Fibroblast of skin of scalp (primary cell): ENCODE measurements around the gene ESRP2. TPM values are rescaled to one million over a fixed set of nuclear protein-coding genes. Genes with fewer than 3 reads are reported as not detected.

Source experiments
- DNase-seq: peaks from one replicate; pipeline ENCODE4 v3.0.0-alpha.2; 2013
- polyA plus RNA-seq, 2 experiments: library from polyadenylated mRNA; unstranded; fragments of 120-200 nt; gene quantifications; one replicate each; pipeline ENCODE4 v1.2.1, GENCODE V29; 2013; ENCODE audit not compliant: insufficient read length in 2 of 2

ESRP2 gene
- 0.10 TPM for polyA plus RNA-seq (2013, experiment 1 of 2; ENCODE audit: insufficient read length)
- 0.64 TPM for polyA plus RNA-seq (2013, experiment 2 of 2; ENCODE audit: insufficient read length)

- DNase-seq = no peak
These were observed at the start of gene ESRP2 for GRCh38 chr16:68235887-68236136. ESRP2 (minus strand) TSS chr16:68236127; CDS start chr16:68236045, 82 bp downstream.

- no peak for DNase-seq
These were observed 49.8 kb upstream of the ESRP2 start for GRCh38 chr16:68285683-68286082.

- no peak for DNase-seq
These were observed 48.9 kb upstream of the ESRP2 start for GRCh38 chr16:68284847-68285246.

- no peak for DNase-seq
These were observed 48.1 kb upstream of the ESRP2 start for GRCh38 chr16:68283801-68284598.

DNA sequence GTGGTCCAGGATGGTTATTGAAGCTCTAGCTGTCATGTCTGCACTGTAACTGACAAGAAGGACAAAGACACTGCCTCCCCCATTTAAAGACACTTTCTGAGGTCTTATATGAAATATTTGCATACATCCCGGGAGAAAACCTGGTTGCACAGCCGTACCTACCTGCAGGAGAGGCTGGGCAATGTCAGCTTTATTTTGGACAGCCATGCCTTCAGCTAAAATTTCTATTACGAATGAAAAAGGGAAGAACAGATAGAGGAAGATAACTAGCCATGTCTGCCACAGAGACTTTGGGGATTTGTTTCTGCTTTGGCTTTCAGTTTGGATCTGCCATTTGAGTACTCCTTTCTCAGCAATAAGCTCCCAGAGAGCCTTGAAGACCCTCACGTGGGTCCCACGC lies 47.4 kb upstream of the ESRP2 start:
- DNase-seq = no peak

- no peak for DNase-seq
These were observed 46.1 kb upstream of the ESRP2 start for GRCh38 chr16:68282064-68282452.

DNA sequence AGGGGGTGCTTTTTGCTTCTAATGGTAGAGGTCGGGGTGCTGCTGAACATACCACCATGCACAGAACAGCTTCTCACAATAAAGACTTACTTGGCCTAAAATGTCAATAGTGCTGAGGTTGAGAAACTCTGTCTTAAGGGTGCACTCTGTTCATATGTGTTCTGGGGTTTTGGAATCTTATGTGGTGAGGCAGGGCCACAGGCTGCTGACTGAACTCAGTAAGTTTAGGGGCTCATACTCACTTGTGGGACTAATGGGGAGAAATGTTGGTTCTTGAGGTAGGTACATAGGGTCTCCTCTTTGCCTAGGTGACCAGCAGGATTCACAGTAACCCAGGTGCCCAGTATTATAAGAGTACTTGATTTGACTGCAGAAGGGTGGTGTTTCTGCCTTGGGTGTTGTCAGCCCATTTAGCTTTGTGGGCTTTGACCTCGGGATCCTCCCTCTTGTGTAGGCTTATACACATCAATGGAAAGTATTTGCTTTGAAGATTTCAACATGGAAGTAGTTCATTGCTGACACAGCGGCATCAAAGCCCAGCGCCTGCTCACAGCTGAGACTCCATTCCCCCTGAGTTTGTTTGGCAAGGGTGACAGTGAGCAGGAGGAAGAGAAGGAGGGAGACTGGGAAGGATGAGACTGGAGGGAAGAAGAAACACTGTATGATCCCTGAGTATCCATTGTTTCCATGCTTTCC lies 45.6 kb upstream of the ESRP2 start:
- DNase-seq = no peak

GRCh38 chr16:68279726-68280558 lies 44.0 kb upstream of the ESRP2 start:
- no peak for DNase-seq

- no peak for DNase-seq
These were observed 40.3 kb upstream of the ESRP2 start for GRCh38 chr16:68276223-68276622.

DNA sequence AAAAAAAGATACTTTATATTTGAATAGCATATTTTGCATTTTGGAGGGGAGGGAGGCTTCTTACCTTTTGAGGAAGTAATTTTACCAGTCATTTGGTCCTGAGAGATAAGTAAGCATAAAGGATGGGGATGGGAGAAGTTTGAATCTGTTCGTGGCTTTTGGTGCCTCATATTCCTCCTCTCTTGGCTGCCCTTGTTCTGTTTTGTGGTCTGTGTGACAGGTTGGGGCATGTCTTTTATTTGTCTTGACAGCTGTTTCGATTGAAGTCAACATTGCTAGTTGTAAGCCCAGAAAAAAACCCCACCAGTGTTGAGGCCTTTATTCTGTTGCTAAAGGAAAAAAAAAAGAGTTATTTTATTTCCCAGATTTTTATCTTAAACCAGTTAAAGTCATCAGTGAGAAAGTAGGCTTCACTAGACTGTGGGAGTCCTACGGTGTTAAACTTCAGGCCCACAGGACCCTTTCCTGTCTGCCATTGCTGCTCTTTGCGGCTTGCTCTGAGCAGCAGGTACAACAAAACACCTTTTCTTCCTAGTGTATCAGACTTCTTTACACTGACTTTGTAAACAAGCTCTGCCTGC lies 39.8 kb upstream of the ESRP2 start:
- no peak for DNase-seq

GRCh38 chr16:68274441-68274840 lies 38.5 kb upstream of the ESRP2 start:
- DNase-seq = no peak

DNA sequence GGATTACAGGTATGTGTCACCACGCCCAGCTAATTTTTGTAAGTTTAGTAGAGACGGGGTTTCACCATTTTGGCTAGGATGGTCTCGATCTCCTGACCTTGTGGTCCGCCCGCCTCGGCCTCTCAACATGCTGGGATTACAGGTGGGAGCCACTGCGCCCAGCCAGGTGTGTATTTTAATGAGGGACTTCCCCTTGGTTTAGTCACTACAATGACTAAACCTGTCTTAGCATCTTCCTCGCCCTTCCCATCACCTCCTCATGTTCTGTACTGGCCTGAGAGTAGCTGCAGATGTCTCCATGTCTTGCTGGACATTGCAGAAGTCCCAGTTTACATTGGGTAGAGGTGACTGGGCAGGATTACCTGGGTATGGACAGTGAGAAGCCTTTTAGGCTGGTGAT lies 38.0 kb upstream of the ESRP2 start:
- DNase-seq = no peak

DNA sequence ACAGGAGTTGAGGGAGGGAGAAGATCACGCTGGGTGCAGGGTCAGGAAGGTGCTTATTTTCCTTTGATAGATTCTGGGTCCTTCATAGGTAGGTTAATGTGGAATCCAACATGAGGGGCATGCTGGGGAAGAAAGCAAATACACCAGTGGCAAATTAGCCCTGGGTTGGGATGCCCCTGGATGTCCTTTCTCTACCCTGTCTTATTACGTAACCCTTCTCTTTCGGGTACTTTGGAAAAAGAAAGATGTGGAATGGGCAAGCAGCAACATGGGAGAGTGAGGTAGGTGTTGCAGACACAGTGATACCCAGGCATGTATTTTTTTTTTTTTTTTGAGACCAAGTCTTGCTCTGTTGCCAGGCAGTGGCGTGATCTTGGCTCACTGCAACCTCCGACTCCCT lies 37.5 kb upstream of the ESRP2 start:
- DNase-seq = no peak

DNA sequence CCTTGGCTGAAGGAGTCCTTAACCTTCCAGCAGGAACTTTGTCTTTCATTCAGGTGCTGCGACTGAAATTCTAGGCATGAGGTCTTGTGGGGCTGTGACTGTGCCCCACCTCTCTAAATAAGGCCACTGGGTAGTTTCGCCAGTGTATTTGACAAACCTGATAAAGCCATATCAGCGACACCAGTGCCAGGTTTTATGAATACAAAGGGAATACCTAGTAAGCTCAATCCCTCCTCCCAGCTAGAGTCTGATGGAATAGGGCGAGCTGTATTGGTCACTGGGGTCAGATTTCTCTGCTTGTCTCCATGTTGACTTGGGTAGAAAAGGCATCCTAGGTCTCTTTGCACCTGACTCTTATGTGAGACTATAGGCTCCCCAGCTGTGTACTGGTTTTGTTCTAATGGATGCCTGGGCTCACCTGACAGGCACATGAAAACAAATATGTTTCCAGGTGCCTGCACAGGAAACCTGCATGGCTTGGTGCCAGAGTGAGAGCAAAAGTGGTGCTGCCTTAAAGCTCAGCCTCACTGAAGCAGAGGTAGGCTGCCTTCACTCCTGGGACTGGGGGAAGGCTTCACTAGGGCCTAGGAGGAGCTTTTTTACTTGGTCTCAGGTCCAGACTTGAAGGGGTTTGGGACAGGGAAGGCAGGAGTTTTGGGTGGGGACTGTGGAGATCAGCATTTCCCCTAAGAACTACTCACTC lies 36.7 kb upstream of the ESRP2 start:
- DNase-seq = no peak

GRCh38 chr16:68270353-68270752 lies 34.4 kb upstream of the ESRP2 start:
- no peak for DNase-seq

DNA sequence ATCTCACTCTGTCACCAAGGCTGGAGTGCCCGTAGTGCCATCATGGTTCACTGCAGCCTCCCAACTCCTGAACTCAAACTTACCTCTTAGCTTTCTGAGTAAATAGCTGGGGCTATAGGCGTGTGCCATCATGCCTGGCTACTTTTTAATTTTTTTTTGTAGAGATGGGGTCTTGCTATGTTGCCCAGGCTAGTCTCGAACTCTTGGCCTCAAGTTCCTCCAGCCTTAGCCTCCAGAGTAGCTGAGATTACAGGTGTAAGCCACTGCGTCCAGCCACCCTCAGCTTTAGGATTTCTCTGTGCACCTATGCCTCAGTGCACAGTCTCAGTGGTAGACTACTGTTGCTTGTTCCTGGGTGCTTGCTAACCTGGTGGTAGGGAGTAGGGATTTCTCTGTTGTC lies 33.9 kb upstream of the ESRP2 start:
- DNase-seq = no peak

DNA sequence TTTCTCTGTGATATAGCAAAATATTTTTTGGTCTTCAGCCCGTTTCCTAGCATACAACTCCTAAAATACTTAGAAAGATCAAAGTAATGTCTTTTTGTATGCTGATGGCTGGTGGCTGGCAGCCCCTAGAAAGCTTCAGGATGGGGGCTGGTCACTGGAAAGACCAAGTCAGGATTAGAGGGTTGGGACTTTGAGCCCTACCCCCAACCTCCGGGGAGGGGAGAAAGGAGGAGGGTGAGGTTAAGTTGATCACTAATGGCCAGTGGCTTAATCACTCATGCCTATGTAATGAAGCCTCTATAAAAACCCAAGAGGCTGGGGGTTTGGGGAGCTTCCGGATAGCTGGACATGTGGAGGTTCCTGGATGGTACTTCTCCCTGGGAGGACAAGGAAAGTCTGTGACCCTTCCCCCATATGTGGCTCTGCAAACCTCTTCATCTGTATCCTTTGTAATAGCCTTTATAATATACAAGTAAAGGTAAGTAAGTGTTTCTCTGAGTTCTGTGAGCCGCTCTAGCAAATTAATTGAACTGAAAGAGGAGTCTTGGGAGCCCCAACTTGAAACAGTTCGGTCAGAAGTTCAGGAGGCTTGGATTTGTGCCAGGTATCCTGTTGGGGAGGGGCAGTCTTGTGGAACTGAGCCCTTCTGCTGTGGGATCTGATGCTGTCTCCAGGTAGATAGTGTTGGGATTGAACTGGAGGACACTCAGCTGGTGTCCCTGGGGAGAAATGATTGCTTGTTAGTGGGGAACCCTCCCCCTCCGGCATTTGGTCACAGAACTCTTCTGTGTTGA lies 31.9 kb upstream of the ESRP2 start:
- no peak for DNase-seq

GRCh38 chr16:68265078-68265920 lies 29.4 kb upstream of the ESRP2 start:
- DNase-seq = peak; percentile 79

DNA sequence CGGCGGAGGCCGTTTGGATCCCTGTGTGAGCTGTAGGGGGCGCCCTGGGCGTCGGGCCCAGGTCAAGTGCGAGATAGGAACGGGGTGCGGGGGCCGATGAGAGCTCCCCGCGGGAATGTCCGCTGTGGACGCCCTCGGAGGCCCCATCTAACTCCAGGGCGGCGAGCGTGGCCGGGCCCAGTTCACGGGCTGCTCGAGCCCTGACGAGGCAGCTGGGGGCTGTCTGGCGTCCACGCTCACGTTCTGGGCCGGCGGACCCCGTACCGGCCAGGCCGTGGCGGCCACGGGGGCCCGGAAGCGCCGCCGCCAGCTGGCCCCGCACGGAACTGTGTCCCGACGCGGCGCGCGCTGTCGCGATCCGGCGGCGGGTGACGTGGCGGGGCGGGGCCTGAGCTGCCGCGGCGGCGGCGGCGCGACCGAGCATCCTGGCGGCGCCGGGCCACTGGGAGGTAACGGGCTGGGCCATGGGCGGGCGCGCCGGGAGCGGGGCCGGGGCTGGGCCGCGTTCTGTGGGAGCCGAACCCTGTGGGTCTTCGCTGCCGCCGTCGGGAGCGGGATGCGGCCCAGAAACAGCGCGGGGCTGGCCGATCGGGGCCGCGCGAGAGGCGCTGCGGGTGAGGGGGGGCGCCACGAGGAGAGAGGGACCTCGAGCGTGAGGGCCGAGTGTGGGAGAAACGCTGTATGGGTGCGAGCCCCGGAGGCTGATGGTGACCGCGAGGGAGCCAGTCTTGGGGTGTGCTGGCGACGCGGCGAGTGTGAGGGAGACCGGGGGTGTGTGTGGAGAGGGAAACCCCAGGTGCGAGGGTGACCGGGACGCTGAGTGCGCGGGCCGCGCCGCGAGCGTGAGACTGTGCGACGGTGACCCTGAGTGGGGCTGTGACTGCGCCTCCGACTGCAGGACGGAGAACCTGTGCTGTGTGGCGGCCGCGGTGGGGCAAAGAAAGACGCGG lies 28.5 kb upstream of the ESRP2 start, which contains the start of gene SLC7A6:
Gene SLC7A6, plus strand, starts transcription at position 399 of the 950 bp plus-strand sequence. CDS start 10,201 bp downstream, outside the sequence.
- DNase-seq = peak; percentile 83
